Peyer's patch (tissue), 4 donors: ENCODE data around the gene TNFRSF14.

Experiments
- POLR2A ChIP-seq, 2 donors: fragments of 450-650 bp; IDR thresholded peaks; one replicate each; pipeline ENCODE4 v1.5.1; 2017; ENCODE audit warnings: antibody characterized with exemption in 2 of 2, mild to moderate bottlenecking in 2 of 2, moderate library complexity in 2 of 2
- TF ChIP-seq, protein P1 (sequence below), 6 experiments: fragments of 450-650 bp in 4 of 6; fragments of 200-600 bp in 2 of 6; sonication (generic) in 1 of 6; IDR thresholded peaks; one replicate each; pipeline ENCODE4 v1.5.1; 2017 to 2019; ENCODE audit warnings: antibody characterized with exemption in 6 of 6, mild to moderate bottlenecking in 3 of 6, moderate library complexity in 1 of 6

DNA sequence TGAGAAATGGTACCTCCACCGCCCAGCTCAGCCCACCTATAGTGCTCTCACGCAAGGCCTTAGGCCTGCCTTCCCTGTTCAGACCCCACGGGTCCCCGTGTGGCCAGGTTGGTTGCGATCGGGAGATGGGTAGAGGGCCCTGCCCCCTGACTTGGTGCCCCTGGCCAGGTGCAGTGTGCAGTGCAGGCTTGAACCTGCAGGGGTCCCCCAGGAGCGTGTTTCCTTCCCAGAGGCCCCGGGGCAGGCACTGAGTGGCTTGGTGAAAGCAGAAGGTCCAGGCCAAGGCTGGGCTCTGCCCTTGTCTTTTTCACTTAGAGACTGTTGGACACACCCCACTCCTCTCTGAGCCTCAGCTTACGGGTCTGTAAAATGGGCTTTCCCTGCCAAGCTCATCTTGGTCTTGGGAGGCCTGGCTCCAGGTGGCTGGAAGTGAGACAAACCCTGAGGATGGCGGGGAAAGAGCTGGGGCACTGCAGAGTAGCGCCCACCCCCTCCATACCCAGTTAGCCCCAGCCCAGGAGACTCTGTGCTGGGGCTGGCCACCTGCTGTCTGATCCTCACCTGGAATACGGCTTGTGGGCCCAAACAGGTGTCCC is 16.8 kb upstream of the TNFRSF14 start:
- no peak for TF ChIP-seq POLR2A (IDR thresholded peaks at IDR 0.05)
- TF ChIP-seq, protein P1, sequence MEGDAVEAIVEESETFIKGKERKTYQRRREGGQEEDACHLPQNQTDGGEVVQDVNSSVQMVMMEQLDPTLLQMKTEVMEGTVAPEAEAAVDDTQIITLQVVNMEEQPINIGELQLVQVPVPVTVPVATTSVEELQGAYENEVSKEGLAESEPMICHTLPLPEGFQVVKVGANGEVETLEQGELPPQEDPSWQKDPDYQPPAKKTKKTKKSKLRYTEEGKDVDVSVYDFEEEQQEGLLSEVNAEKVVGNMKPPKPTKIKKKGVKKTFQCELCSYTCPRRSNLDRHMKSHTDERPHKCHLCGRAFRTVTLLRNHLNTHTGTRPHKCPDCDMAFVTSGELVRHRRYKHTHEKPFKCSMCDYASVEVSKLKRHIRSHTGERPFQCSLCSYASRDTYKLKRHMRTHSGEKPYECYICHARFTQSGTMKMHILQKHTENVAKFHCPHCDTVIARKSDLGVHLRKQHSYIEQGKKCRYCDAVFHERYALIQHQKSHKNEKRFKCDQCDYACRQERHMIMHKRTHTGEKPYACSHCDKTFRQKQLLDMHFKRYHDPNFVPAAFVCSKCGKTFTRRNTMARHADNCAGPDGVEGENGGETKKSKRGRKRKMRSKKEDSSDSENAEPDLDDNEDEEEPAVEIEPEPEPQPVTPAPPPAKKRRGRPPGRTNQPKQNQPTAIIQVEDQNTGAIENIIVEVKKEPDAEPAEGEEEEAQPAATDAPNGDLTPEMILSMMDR (IDR thresholded peaks at IDR 0.05) = peak in 4 of 6 experiments; percentile 10 to 36 (median 30)
